Osteoblast (primary cell): Measurements from ENCODE around the gene TMEM270. TPM values are rescaled to one million over a fixed set of nuclear protein-coding genes. Genes with fewer than 3 reads are reported as not detected.

ENCODE experiments used
- DNase-seq: peaks from one replicate; pipeline ENCODE4 v3.0.0; 2011; ENCODE audit warnings: low spot score, mixed read lengths; ENCODE audit not compliant: insufficient read length; ENCODE audit errors: missing footprints
- H2AFZ ChIP-seq: 2 replicates; pipeline ENCODE4 v1.6.0; 2011; ENCODE audit warnings: mild to moderate bottlenecking, low read length
- H3K27ac ChIP-seq: 2 replicates; pipeline ENCODE4 v1.5.1; 2011; ENCODE audit warnings: mild to moderate bottlenecking, low read depth, low read length, moderate library complexity
- H3K27me3 ChIP-seq: 2 replicates; pipeline ENCODE4 v1.6.0; 2012; ENCODE audit warnings: mild to moderate bottlenecking, control low read depth, inconsistent platforms, low read length, moderate library complexity; ENCODE audit not compliant: insufficient read depth
- H3K36me3 ChIP-seq: 2 replicates; pipeline ENCODE4 v1.5.1; 2011; ENCODE audit warnings: mild to moderate bottlenecking, low read length, control low read depth, moderate library complexity; ENCODE audit not compliant: insufficient read depth
- H3K4me1 ChIP-seq: 2 replicates; pipeline ENCODE4 v1.5.1; 2011; ENCODE audit warnings: mild to moderate bottlenecking, low read length, control low read depth, moderate library complexity; ENCODE audit not compliant: insufficient read depth
- H3K4me2 ChIP-seq: 2 replicates; pipeline ENCODE4 v1.6.0; 2011; ENCODE audit warnings: mild to moderate bottlenecking, low read length; ENCODE audit not compliant: insufficient read depth
- H3K4me3 ChIP-seq: fragments of 200-600 bp; sonication (generic); 3 replicates; pipeline ENCODE4 v1.5.1; 2012; ENCODE audit warnings: mild to moderate bottlenecking, low read length, inconsistent platforms; ENCODE audit not compliant: insufficient read depth
- H3K79me2 ChIP-seq: 2 replicates; pipeline ENCODE4 v1.6.0; 2012; ENCODE audit warnings: mild to moderate bottlenecking, low read length, control low read depth, inconsistent platforms; ENCODE audit not compliant: insufficient read depth
- H3K9me3 ChIP-seq: 2 replicates; pipeline ENCODE4 v1.5.1; 2011; ENCODE audit warnings: low read depth, low read length, control low read depth
- H4K20me1 ChIP-seq: 2 replicates; pipeline ENCODE4 v1.6.0; 2012; ENCODE audit warnings: mild to moderate bottlenecking, low read length, control low read depth; ENCODE audit not compliant: insufficient read depth
- total RNA-seq: library from RNA; depleted of rRNA; stranded (reverse); fragments of >200 nt; gene quantifications from 2 replicates; pipeline ENCODE4 v1.2.3, GENCODE V29; 2012
- TF ChIP-seq, protein P1 (sequence below): IDR thresholded peaks from 2 replicates; pipeline ENCODE4 v1.5.1; 2011; ENCODE audit warnings: mild to moderate bottlenecking, low read depth, low read length, moderate library complexity; ENCODE audit errors: extremely low read depth

The TMEM270 gene
- total RNA-seq, 1 donor = not detected

DNA sequence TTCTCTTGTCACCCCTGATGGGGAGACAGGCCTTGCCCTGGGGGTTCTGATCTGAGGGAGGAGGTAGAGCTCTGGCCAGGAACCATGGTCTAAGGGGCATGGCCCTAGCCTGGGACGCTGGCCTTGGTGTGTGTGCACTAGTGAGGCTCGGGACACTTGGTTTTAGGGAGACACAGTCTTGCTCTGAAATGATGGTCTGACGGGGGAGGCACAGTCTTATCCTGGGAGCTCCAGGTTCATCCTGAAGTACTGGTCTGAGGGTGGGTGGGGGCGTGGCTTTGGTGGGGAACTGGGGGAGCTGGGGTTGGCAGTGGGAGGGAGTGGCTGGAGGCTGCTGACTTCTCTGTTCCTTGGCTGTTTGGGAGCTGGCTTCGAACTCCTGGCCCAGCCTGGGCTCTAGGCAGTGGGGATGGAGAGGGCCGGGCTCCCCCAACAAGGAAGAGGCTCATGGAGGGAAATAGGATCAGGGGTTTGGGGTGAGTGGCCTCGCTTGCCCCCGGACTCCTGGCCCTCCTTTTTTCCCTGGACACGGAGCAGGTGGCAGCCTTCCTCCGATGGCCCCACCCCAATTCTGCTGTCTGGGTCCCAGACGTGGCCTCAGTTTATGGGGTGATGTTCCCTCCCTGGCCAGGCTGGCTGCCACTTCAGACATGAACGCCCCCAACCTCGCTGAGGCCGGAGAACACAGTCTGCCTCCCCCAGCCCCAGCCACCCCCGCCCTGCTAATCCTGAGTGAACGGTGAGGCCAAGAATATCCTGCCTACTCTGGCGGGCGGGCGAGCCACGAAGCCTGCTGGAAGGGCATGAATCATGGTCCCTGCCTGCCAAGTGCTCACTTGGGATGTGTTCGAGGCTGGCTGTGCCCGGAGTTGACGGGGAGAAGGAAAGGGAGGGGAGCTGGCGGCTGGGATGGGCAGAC is 43.5 kb downstream of the TMEM270 start:
- Histone ChIP-seq H4K20me1 (no peaks in the 10 kb centered on the region), H3K9me3 (no peaks in the 10 kb centered on the region), H3K27me3 (no peaks in the 10 kb centered on the region), H3K36me3 (no peaks in the 10 kb centered on the region), H3K27ac (no peak overlapping the region), H2AFZ (no peak overlapping the region), H3K4me3 (no peak overlapping the region), H3K4me2 (no peak overlapping the region), H3K79me2 (no peaks in the 10 kb centered on the region), H3K4me1 (peaks cover 12% of the 10 kb centered on the region)
- TF ChIP-seq, protein P1, sequence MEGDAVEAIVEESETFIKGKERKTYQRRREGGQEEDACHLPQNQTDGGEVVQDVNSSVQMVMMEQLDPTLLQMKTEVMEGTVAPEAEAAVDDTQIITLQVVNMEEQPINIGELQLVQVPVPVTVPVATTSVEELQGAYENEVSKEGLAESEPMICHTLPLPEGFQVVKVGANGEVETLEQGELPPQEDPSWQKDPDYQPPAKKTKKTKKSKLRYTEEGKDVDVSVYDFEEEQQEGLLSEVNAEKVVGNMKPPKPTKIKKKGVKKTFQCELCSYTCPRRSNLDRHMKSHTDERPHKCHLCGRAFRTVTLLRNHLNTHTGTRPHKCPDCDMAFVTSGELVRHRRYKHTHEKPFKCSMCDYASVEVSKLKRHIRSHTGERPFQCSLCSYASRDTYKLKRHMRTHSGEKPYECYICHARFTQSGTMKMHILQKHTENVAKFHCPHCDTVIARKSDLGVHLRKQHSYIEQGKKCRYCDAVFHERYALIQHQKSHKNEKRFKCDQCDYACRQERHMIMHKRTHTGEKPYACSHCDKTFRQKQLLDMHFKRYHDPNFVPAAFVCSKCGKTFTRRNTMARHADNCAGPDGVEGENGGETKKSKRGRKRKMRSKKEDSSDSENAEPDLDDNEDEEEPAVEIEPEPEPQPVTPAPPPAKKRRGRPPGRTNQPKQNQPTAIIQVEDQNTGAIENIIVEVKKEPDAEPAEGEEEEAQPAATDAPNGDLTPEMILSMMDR = no peak
- DNase-seq = peak; percentile 96

DNA sequence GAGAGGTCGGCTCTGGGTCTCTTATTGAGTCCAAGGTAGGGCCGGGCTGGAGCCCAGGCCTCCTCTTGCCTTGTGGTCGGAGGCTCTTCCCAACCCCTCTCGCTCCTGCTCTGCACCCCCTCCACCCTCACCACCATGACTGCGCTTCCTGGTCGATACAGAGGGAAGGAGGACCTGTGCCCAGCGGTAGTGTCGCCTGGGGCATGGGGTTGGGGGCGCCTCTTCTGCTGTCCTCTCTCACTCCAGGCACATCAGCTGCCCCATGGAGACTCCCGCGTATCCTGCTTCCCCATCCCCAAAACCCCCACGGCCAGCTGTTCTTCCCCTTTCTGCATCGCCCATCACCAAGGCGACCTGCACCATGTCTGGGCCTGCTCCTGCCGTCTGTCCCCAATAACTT is 44.4 kb downstream of the TMEM270 start:
- no peak overlapping the region for H3K4me3 ChIP-seq
- H3K36me3 ChIP-seq = no peaks in the 10 kb centered on the region
- peaks cover 5% of the 10 kb centered on the region for H3K4me1 ChIP-seq
- no peak overlapping the region for H2AFZ ChIP-seq
- no peak overlapping the region for H3K4me2 ChIP-seq
- TF ChIP-seq, protein P1 = no peak
- H4K20me1 ChIP-seq = no peaks in the 10 kb centered on the region
- H3K9me3 ChIP-seq = no peaks in the 10 kb centered on the region
- H3K79me2 ChIP-seq = no peaks in the 10 kb centered on the region
- DNase-seq = no peak
- no peaks in the 10 kb centered on the region for H3K27me3 ChIP-seq
- no peak overlapping the region for H3K27ac ChIP-seq

DNA sequence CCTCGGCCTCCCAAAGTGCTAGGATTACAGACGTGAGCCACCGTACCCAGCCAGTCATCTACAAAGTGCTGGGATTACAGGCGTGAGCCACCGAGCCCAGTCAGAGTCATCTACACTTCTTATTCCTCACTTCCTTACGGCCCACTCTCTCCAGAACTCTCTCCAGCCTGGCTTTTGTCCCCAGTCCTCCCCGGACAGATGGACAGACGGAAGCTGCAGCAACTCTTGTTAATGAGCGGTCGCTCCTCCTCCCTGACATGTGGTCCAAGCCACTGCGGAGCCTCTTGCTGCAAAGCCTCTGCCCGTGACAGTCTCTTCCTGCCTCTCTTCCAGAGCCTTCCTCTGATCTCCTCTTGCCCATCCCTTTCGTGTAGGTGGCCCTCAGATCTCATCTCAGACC is 45.9 kb downstream of the TMEM270 start:
- H3K27ac ChIP-seq = no peak overlapping the region
- no peak for DNase-seq
- no peaks in the 10 kb centered on the region for H3K9me3 ChIP-seq
- no peak overlapping the region for H3K4me2 ChIP-seq
- H4K20me1 ChIP-seq = no peaks in the 10 kb centered on the region
- H3K27me3 ChIP-seq = no peaks in the 10 kb centered on the region
- H3K4me3 ChIP-seq = no peak overlapping the region
- TF ChIP-seq, protein P1 = no peak
- H3K79me2 ChIP-seq = no peaks in the 10 kb centered on the region
- no peak overlapping the region for H2AFZ ChIP-seq
- no peaks in the 10 kb centered on the region for H3K4me1 ChIP-seq
- no peaks in the 10 kb centered on the region for H3K36me3 ChIP-seq

DNA sequence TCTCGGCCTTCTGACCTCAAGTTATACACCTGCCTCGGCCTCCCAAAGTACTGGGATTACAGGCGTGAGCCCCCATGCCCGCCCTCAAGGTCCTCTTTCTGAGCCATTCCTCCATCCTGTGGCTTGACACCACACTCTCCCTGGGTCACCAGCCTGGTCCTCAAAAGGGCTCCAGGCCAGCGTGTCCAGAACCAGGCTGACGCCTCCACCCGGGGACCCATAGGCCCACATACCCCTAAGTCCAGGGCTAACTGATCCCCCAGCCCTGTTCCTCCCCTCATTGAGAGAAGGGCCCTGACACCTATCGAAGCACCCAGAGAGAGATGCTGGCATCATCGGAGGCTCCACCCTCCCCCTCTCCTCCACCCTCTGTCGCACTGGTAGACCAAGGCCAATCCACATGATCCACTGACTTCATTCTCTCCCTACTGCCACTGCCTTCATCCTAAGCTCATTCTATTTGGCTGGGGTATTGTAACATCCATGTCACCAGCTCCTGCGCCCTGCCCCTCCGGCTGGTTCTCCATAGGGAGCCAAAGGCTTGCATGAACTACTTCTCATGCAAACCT is 46.7 kb downstream of the TMEM270 start:
- no peak overlapping the region for H3K27ac ChIP-seq
- H3K79me2 ChIP-seq = no peaks in the 10 kb centered on the region
- H3K9me3 ChIP-seq = no peaks in the 10 kb centered on the region
- TF ChIP-seq, protein P1 = no peak
- H4K20me1 ChIP-seq = no peaks in the 10 kb centered on the region
- H3K36me3 ChIP-seq = no peaks in the 10 kb centered on the region
- H3K4me1 ChIP-seq = no peaks in the 10 kb centered on the region
- H2AFZ ChIP-seq = no peak overlapping the region
- peak; percentile 67 for DNase-seq
- no peak overlapping the region for H3K4me3 ChIP-seq
- no peak overlapping the region for H3K4me2 ChIP-seq
- no peaks in the 10 kb centered on the region for H3K27me3 ChIP-seq
